KG1 (cell line): ENCODE measurements around the gene KISS1.

Experiments
- DNase-seq: peaks from one replicate; lab custom pipeline; 2025; lab: John Stamatoyannopoulos, UW

The KISS1 gene

DNA sequence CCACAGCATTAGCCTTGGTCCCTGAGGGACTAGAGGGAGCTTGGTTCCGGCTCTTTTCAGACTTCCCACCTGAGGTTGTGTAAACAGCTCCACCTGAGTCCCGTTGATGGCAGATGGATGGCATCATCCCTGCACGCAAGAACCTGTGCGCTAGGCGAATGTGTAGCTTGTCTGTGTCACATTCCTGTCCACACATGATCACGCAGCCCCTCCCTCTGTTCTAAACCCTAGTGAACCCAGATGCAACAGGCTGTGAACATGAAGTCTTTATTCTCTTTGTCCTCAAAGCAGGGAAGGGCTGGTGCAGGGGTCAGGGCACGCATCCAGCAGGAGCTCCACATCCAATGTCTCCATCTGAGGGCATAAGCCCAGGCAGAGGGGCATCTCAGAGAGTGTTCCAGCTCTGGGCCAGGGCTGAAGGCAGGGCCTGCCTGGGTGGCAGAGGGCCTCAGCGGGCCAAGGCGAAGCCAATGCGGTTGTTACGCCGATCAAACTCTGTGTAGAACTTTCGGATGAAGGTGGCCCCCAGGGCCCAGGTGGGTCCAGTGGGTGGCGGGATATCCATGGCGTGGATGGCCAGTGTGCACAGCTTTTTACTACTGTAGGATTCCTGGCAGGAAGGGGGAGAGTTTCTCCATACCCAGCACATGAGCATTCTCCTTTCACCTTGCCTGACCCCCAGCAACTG lies 41.6 kb downstream of the KISS1 start:
- no peak for DNase-seq

DNA sequence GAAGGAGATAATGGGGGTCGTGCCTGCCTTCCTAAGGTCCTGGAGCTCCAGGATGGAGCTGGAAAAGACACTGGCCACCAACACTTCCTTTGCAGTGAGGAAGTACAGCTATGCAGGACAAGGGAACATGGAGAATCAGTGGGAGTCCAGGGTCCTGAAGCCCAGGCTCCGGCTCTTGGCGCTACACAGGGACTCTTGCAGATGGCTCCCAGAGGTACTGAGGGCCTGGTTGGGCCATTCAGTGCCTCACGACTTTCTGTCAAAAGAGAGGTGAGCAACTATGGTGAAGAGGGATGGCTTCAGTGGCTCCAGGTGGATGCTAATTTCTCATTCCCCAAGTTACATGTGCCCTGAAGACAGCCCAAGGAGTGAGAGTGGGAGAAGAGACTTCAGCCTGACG lies 42.6 kb downstream of the KISS1 start:
- DNase-seq, result no peak

DNA sequence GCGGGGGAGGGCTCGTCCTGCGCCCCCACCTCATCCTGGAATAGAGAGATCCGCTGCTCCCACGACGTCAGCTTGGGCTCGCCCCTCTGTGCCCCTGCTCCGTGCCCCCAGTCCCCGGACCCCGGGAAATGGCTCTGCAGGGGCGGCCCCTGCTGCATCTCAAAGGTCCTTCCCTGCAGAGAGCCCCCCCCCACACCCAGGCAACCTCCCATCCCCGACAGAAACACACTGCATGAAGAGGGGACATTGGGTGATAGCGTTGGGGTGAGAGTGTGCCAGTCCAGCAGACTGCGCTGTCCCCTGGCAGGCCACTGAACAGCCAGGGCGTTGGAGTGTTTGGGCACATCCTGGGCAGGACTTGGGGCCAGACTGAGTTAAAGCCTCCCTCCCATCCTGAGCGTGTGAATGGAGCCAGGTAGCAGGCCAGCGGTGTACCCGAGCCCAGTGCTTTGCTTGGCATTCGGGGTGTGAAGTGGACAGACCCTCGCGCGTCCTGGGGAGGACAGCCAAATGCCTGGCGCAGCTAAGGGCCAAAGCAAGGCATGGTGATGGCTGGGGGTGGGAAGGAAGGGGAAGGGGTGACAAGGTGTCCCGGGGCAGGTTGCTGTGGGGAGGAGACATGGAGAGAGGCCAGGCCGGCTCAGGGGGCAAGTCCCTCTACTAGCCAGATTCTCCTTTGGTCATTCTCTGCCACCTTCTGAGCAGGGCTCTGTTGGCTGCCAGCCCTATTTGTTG lies 43.8 kb downstream of the KISS1 start:
- no peak for DNase-seq

DNA sequence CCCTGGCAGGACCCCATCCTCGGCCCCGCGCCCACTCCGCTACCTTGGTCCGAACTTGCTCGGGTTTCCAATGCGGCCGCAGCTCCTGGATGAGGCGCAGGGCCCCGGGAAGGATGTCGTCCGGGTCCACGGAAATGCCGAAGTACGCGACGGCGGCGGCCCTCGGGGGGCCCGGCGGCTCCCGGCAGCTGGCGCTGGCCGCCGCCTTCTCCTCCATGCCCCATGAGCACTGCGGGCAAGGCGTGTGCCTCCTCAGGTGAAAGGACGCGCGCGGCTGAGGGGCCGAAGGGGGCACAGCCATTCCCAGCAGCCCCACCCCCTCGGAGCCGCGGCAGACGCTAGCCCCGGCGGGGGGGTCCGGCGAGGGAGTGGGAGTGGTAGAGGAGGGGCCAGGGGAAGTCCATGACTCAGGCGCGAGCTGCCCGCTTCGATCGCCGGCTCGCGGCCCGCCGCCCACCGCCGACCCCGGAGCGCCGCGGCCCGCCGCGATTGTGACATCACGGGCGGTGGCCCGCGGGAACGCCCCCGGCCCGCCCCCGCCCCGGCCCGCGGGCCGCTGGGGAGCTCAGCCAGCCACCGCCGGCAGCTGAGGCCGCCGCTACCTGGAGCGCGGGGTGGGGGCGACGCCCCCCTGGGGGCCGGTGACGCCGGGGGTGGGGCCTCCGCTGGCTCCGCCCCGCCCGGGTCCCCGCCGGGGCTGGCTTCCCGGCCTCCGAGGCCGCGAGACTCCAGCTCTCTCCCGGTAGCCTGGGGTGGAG lies 44.6 kb downstream of the KISS1 start, which contains the start of gene ETNK2:
Gene ETNK2, minus strand, starts transcription at position 493 of the 758 bp plus-strand sequence. Its CDS starts 192 bp downstream, at position 301.
- DNase-seq, result no peak

DNA sequence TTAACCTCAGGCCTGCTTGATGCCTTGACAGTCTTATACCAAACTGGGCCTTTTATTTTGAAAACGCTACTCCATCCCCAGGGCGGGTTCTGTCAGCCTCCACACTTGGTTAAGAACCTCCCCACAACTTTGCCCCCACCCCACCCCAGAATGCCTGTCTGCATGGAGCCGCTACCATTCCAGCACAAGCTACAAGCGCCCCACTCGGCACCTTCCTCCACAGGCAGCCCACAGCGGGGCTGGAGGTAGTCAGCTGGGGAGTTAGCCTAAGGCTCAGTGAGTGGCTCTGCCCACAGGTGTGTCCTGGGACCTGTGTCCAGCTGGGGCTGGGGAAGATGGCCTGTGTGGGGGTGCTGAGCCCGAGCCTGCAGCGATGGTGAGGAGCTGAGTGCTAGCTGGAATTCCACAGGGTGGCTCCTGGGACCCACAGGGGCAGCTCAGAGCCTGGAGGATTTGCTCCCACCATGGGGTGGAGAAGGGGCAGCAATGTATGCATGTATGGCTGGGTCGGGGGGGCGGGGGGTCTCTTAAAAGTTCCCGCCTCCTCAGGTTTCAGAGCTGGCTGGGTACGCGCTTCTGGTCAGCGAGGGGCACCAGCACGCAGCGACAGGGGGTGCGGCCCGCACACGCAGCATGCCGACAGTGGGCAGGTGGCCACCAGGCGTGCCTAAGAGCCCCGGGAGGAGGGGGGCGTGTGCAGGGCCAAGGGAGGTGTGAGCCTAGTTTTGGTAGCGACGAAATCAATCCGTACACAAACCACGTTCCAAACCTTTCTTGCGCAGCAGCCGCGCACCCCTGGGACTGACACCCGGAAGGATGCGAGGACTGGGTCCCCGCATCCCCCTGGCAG lies 45.4 kb downstream of the KISS1 start:
- no peak for DNase-seq

DNA sequence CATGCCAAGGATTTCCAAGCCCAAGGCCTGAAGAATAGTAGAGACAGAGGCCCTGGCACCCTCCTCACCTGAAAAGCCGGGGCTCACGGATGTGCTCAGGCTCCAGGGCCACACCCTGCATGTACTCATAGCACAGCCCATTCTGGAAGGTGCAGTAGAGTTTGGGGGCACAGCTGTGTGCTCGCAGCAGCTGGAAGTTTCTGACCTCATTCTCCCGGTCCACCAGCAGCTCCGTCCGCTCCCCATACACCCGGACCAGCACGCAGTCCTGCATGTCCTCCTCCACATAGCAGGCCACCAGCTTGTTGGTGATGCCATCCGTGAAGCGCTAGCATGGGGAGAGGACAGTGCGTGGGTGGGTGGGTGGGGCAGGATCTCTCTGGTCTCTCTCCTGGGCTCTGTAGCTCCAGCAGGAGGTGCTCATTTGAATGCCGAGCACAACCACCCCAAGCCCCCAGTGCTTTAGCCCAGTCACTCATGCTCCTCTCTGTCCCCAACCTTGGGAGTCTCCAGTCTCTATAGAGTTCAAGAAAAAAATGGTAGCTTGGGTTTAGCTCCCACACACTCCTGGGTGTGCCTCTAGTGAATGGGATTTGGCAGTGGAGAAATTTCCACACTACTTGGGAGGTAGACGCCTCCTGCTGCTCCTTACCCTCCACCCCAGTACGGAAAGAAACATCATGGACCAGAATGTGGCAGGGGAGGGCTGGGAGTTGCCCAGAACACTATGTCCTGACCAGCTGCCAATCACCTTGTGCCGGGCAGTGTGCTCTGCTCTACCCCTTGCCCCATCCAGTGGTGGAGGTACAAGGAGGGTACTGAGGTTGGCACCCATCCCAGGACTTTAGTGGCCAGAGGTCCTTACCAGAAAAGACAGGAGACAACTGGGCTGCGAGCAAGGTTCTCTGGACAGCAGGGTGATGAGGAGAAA lies 46.4 kb downstream of the KISS1 start:
- DNase-seq, result no peak

DNA sequence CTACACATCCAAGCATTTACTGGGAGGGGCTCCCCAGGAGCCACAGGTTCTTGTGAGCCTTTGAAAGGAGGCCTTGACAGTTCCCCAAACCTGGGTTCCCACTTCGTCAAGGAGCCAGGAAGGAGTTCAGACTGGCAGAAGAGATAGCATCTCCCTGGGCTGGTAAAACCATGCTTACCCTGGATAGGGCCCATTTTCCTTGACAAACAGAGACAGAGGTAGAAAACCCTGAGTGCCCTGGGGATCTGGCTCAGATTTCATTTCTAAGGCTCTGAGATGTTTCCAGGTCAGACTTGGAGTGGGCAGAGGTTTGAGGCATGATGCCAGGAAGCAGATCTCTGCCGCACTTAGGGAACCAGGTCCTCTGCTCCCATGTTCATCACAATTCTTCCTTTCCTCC lies 47.2 kb downstream of the KISS1 start:
- DNase-seq, result no peak

DNA sequence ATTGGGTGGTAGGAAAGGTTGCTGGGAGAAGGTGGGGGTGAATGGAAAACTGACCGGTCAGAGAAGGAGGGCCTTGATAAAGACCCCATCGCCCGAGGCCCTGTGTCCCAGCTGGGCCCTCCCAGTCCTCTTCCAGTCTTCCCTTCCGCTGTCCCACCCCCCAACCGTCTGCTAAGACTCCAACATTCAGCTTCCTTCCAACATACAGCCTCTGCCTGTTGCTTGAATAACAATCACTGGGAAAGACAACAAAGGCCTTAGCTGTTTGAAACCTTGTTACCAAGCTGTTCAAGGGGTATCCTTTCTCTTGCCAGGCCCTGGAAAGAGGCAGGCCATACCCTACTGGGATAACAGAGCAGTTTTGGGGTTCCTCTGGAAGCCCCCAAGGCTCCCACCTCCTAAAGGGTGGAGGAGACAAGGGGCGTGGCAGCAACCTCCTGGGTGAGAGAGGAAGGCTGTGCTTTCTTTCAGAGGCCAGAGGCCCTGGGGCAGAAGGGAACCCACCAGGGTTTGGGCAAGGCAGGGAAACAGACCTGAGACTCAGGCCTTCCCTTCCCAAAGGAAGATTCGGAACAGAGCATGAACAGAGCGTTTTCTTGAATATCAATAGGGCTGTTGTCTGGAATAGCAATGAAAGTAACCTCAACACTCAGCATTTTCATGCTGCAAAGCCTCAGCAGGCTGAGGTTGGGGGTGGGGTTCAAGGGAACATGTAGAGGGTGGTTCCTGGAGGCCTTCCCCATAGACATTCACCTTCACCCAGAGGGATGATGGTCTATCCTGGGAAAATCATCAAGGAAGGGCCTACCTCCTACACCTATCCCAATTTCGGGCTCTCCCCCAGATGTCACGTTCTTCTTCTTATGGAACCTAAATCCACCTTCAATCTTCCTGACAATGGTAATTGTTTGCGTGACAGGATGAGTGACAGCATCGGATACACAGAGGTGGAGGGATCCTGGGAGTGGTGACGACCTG lies 48.6 kb downstream of the KISS1 start:
- no peak for DNase-seq

DNA sequence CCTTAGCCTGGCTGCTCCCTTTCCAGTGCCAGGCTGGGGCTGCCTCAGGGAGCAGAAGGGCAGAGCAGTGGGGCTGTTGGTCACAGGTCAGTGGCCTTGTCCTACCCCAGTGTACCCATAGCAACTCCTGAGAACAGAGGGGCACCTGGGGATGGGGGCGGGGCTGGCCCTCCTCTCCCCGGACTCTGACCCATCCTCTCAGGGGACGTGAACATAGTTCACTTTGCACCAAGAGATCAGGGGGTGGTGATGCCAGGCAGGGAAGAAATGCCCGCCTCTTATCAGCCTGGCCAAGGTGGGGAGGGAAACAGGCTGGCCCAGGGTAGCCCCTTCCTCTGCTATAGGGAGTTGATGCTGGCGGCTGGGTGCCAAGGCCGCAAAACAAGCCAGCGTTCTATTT lies 49.3 kb downstream of the KISS1 start:
- no peak for DNase-seq

DNA sequence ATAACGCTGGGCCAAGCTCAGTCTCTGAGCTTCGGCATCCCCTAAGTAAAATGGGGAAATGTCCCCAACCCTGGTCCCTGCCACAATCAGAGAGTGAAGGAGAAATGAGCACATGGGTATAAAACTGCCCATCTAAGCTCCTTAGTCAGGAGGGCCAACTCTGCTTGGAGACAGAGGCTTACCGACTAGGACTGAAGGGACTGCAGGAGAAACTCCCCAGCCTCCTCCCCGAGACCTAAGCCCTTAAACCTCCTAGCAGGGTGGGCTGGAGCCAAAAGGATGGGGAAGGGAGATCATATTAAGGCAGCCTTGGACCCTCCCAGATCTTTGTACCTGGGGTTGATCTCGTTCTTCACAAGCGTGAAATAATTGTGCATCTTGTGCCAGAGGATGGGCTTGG lies 50.0 kb downstream of the KISS1 start:
- no peak for DNase-seq

DNA sequence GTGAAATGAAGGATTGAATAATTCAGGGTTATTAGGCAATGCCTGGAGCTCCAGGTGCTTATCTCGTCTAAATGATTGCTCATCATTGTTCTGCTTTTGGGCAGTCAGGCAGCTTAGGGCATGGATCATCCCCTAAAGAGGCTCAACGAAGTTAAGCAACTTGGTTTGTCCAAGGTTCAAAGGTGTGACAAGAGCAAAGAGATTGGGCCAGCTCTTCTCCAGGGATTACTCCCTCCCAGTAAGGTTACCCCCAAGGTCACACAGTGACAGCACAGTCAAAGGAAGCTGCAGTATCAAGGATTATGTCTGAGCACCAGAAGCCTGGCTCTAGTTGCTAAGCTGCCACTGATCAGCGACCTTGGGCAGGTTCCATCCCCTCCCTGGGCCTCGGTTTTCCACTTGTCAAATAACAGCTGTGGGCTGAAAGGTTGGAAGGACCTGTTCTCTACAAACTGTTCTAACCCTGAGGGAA lies 51.2 kb downstream of the KISS1 start:
- DNase-seq, result no peak

DNA sequence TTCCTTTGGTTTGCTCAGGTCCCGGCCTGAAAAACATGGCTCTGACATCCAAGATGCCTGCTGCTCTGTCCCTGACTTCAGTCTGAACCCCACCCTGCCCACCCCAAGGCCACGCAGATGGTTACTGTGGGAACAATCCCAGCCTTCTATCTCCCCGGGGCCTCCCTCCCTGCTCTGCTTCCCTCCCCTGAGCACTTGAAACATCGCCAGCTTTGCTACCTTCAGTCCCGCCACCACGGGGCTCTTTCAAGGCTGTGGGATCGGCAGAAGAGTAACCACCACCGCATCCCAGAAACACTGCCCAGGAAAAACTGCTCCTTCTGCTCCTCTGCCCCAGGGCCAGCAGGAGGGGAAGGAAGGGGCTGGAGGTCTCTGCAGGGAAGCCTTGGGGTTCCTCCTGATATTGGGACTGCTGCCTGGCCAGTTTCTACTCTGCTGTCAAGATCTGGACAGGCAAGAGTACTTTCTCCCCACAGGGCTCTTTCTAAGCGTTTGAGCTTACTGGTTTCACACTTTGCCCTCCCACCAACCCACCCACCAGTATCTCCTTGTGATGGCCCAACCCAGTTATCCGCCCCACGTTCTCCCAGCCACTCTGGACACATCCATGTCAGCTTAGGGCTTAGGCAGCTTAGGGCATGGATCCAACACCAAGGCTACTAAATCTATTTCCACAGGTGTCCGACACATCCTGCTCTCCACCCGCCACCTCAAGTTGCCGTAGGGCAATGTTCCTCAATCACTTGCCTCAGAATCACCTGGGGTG lies 52.8 kb downstream of the KISS1 start:
- DNase-seq, result no peak

DNA sequence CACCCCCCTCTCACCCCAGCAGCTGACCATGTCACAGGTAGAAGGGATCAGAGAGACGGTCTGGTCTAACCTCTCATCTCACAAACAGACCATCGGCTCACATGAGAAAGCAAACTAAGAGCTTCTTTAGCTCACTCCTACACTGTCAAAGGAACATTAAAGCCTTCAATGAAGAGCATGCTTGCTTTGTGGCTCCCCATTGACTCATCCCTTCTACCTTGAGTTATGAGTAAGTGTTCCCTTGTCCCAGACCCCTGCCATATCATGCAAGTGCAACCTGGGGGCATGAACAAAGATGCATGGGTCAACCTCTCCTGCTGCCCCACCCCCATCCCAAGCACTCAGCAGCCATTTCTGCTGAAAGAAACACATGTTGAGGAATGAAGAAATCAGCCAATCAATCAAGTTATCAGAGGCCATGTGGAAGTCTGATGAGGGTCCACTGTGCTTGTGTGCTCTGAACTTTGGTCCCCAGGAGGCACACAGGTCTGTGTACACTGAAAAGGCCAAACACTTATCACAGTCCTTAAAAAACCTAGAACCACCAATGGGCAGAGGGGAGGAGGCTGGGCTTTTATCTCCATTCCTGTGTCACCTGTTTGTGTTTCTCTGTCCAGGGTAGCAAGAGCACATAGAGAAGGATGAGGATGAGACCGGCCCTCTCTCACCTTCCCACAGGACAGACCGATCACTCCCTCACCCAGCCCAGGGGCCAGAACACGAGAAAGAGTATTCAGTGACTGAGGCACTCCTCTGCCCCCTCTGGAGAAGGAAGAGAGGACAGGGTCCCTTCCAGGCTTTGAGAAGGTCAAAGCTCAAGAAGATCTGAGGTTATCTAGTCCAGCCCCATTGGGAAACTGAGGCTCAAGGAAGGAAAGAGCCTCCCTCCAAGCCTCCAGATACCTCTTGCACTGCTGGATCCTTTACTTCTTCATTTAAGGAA lies 54.0 kb downstream of the KISS1 start:
- no peak for DNase-seq

DNA sequence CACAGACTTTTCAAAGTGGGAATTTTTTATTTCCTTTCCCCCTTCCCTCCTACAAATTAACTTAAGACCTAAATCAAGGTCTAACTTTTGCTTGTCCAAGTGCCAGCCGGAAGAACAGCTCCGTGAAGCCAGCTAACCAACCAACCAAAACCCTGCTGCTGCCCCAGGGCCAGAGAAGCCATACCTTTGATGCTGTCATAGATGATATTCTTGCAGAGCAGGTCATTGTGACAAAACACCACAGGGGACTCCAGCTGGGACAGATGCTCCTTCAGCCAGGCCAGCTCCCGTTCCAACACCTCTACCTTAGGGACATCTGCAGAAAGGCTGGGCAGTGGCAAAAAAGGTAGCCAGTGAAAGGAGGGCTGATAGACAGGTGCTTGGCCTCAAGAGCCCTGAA lies 55.2 kb downstream of the KISS1 start:
- DNase-seq, result no peak
